Measurements from ENCODE around the gene SYT15.

GRCh38 chr10:46536171-46536570, 42.8 kb upstream of the SYT15 start:
- no peak for TF ChIP-seq REST (IDR thresholded peaks at IDR 0.05; ENCODE audit: low read depth, low read length)
- no peak for TF ChIP-seq FOXJ3 (CRISPR knock-in tag; IDR thresholded peaks at IDR 0.05)
- no peak for TF ChIP-seq EP300 (IDR thresholded peaks at IDR 0.05; ENCODE audit: borderline replicate concordance in 1 of 2, low read depth in 1 of 2, low read length in 1 of 2)
- TF ChIP-seq USF1 (IDR thresholded peaks at IDR 0.05; ENCODE audit: borderline replicate concordance, low read depth) = no peak
- TF ChIP-seq EZH2phosphoT487 (IDR thresholded peaks at IDR 0.05; ENCODE audit: borderline replicate concordance, low read depth) = no peak
